ENCODE data around the gene TMEM185A.
"Not testable (repeated sequence)": the region's sequence is repeated elsewhere in the genome, so short reads cannot be mapped to it uniquely, and the experiment has no call there.

The TMEM185A gene

DNA sequence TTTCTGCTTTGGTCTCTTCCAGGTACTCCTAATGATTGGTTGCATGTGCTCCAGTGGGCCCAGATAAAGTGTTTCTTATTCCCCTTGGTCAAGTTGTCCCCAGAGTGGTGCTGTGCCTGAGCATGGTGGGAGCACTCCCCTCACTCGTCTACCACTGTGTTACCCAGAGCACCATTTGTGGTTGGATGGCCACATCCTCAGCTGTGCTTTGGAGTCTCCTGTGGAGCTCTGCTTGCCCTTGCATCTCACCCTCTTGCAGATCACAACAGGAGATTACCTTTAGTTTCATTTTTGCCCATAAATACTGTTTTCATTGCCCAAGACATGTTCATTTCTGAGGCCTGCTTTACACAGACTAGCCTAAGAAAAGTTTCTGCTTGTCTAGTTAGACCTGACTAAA is 81.1 kb downstream of the TMEM185A start:
- DNase-seq = not testable (repeated sequence)

DNA sequence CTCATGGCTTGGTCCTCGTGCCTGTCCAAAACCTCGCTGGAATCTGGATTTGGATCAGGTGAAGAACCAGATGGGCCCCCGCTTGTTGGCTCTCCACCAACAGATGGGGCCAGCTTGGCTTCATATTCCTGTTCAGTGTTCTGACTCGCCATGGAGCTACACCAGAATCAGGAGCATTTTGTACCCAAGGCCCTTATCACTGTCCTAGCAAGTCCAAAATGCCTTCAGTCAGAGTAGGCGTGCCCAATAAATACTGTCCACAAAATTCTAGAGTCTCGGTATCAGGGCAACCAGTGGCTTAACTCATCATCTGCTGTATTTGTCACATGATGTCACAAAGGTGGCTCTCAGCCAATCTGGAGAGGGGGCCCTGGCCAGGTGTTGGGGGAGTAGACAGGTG is 81.9 kb downstream of the TMEM185A start, which contains the start of gene HSFX3:
Gene HSFX3 (minus strand): TSS at position 224 of the 400 bp plus-strand sequence. CDS start 72 bp downstream, at position 152.
- DNase-seq = not testable (repeated sequence)

GRCh38 chrX:149547782-149548181 is 83.8 kb downstream of the TMEM185A start:
- not testable (repeated sequence) for DNase-seq

GRCh38 chrX:149546962-149547361 is 84.6 kb downstream of the TMEM185A start:
- not testable (repeated sequence) for DNase-seq
